A549 (cell line): ENCODE data around the gene TCFL5.
"Not testable (repeated sequence)": the region's sequence is repeated elsewhere in the genome, so short reads cannot be mapped to it uniquely, and the experiment has no call there.

Source experiments
- CHD2 ChIP-seq: fragments of 150-350 bp; IDR thresholded peaks from 2 replicates; pipeline ENCODE4 v1.6.1; 2014; ENCODE audit warnings: low read length; ENCODE audit not compliant: partially characterized antibody
- CTCF ChIP-seq: fragments of >200 bp; sonication (Bioruptor Twin); formaldehyde crosslinking; IDR thresholded peaks from 3 replicates; pipeline ENCODE4 v1.5.1; 2016
- MAFK ChIP-seq: fragments of 450-650 bp; IDR thresholded peaks from 2 replicates; pipeline ENCODE4 v1.6.1; 2014; ENCODE audit not compliant: partially characterized antibody
- POLR2AphosphoS2 ChIP-seq: conservative IDR thresholded peaks from 2 replicates; pipeline ENCODE4 v1.6.1; 2012; ENCODE audit warnings: low read length, improper control_type of control experiment, inconsistent platforms
- RARB ChIP-seq: fragments of 250-450 bp; sonication (Bioruptor Pico); IDR thresholded peaks from 2 replicates; pipeline ENCODE4 v1.8.0; 2021; ENCODE audit warnings: mild to moderate bottlenecking, moderate library complexity
- REST ChIP-seq: fragments of 200-600 bp; sonication (generic); IDR thresholded peaks from 2 replicates; pipeline ENCODE4 v1.6.1; 2016; ENCODE audit warnings: antibody characterized with exemption, mild to moderate bottlenecking, moderate library complexity

- TF ChIP-seq POLR2AphosphoS2; MAFK; CHD2; REST; RARB (CRISPR knock-in tag): not testable (repeated sequence)
- TF ChIP-seq CTCF = peak; percentile 49
These were observed 12.0 kb upstream of the TCFL5 start for GRCh38 chr20:62873681-62874031.
